ENCODE data around the gene PPP1R13L. TPM values are rescaled to one million over a fixed set of nuclear protein-coding genes. Genes with fewer than 3 reads are reported as not detected.
"Not testable (repeated sequence)": the region's sequence is repeated elsewhere in the genome, so short reads cannot be mapped to it uniquely, and the experiment has no call there.

PPP1R13L gene
- total RNA-seq, 4 donors from 2014 or later, result 5.5 to 15.5 (median 9.3) TPM

GRCh38 chr19:45408830-45409556 lies 4.1 kb upstream of the PPP1R13L start:
- peaks cover 12% of the 10 kb centered on the region for H3K27me3 ChIP-seq
- H3K27ac ChIP-seq, result no peak overlapping the region
- H3K36me3 ChIP-seq, result peaks cover 0 to 46% of the 10 kb centered on the region in 2 donors
- WGBS, 2 donors (ENCODE audit: low coverage in 1 of 2), result 67 to 75% methylated on average over 3 to 15 of the region's 15 CpGs
- peaks cover 0 to 38% (median 6%) of the 10 kb centered on the region in 3 donors for H3K4me1 ChIP-seq
- no peaks in the 10 kb centered on the region for H3K9me3 ChIP-seq
- no peak overlapping the region for H3K4me3 ChIP-seq
- TF ChIP-seq, protein P1, sequence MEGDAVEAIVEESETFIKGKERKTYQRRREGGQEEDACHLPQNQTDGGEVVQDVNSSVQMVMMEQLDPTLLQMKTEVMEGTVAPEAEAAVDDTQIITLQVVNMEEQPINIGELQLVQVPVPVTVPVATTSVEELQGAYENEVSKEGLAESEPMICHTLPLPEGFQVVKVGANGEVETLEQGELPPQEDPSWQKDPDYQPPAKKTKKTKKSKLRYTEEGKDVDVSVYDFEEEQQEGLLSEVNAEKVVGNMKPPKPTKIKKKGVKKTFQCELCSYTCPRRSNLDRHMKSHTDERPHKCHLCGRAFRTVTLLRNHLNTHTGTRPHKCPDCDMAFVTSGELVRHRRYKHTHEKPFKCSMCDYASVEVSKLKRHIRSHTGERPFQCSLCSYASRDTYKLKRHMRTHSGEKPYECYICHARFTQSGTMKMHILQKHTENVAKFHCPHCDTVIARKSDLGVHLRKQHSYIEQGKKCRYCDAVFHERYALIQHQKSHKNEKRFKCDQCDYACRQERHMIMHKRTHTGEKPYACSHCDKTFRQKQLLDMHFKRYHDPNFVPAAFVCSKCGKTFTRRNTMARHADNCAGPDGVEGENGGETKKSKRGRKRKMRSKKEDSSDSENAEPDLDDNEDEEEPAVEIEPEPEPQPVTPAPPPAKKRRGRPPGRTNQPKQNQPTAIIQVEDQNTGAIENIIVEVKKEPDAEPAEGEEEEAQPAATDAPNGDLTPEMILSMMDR (IDR thresholded peaks at IDR 0.05), result no peak
- TF ChIP-seq POLR2AphosphoS5 (IDR thresholded peaks at IDR 0.05), result no peak
- no peak for TF ChIP-seq POLR2A (IDR thresholded peaks at IDR 0.05)
- TF ChIP-seq EP300 (IDR thresholded peaks at IDR 0.05), result no peak
- ATAC-seq, result no peak

DNA sequence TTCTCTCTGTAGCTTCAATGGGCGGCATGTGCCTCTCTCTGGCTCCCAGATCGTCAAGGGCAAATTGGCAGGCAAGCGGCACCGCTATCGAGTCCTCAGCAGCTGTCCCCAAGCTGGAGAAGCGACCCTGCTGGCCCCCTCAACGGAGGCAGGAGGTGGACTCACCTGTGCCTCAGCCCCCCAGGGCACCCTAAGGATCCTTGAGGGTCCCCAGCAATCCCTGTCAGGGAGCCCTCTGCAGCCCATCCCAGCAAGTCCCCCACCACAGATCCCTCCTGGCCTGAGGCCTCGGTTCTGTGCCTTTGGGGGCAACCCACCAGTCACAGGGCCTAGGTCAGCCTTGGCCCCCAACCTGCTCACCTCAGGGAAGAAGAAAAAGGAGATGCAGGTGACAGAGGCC lies 3.3 kb upstream of the PPP1R13L start:
- H3K36me3 ChIP-seq, result peaks cover 0 to 37% of the 10 kb centered on the region in 2 donors
- peaks cover 0 to 46% (median 11%) of the 10 kb centered on the region in 3 donors for H3K4me1 ChIP-seq
- TF ChIP-seq POLR2AphosphoS5 (IDR thresholded peaks at IDR 0.05) (no peak), POLR2A (IDR thresholded peaks at IDR 0.05) (no peak), EP300 (IDR thresholded peaks at IDR 0.05) (no peak)
- no peak for ATAC-seq
- H3K27ac ChIP-seq, result no peak overlapping the region
- H3K27me3 ChIP-seq, result peaks cover 16% of the 10 kb centered on the region
- no peak overlapping the region for H3K4me3 ChIP-seq
- WGBS, 2 donors (ENCODE audit: low coverage in 1 of 2), result 80% methylated on average over 1 of the region's 8 CpGs; no CpG with 5 or more reads in 1 of the 2 donors
- H3K9me3 ChIP-seq, result no peaks in the 10 kb centered on the region

GRCh38 chr19:45407585-45407984 lies 2.7 kb upstream of the PPP1R13L start:
- ATAC-seq, H3K27ac ChIP-seq, H3K9me3 ChIP-seq, H3K4me3 ChIP-seq: not testable (repeated sequence)
- peaks cover 0 to 32% of the 10 kb centered on the region in 2 donors for H3K36me3 ChIP-seq
- H3K4me1 ChIP-seq, result peaks cover 0 to 51% (median 13%) of the 10 kb centered on the region in 3 donors
- H3K27me3 ChIP-seq, result peaks cover 19% of the 10 kb centered on the region
- WGBS, 2 donors (ENCODE audit: low coverage in 1 of 2), result 90 to 100% methylated on average over 1 to 2 of the region's 5 CpGs

DNA sequence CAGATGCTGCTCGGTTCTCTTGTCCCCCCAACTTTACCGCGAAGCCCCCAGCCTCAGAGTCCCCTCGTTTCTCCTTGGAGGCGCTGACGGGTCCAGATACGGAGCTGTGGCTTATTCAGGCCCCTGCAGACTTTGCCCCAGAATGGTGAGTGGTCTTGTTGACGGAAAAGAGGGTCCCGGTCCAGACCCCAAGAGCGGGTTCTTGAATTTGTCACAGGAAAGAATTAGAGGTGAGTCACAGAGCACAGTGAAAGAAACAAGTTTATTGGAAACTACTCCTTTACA lies 2.2 kb upstream of the PPP1R13L start:
- peaks cover 0 to 57% (median 15%) of the 10 kb centered on the region in 3 donors for H3K4me1 ChIP-seq
- peaks cover 0 to 27% of the 10 kb centered on the region in 2 donors for H3K36me3 ChIP-seq
- H3K4me3 ChIP-seq, result peak overlapping the region; percentile 62 to 77
- TF ChIP-seq POLR2AphosphoS5 (IDR thresholded peaks at IDR 0.05) (no peak), EP300 (IDR thresholded peaks at IDR 0.05) (no peak), POLR2A (IDR thresholded peaks at IDR 0.05) (no peak)
- TF ChIP-seq, protein P1 (IDR thresholded peaks at IDR 0.05), result no peak
- ATAC-seq, result no peak
- H3K27me3 ChIP-seq, result peaks cover 23% of the 10 kb centered on the region
- H3K9me3 ChIP-seq, result no peaks in the 10 kb centered on the region
- H3K27ac ChIP-seq, result peak overlapping the region in 1 of 4 donors; percentile 92
- WGBS, 2 donors (ENCODE audit: low coverage in 1 of 2), result 0 to 3% methylated on average over 1 to 7 of the region's 10 CpGs

- Histone ChIP-seq H3K27ac (peak within 1 kb of the TSS; percentile 69 to 97 (median 93)), H3K4me3 (peak within 1 kb of the TSS; percentile 62 to 77), H3K27me3 (peaks cover 23% of the 10 kb centered on the region), H3K36me3 (peaks cover 0 to 23% of the 10 kb centered on the region in 2 donors), H3K4me1 (peaks cover 0 to 57% (median 15%) of the 10 kb centered on the region in 3 donors), H3K9me3 (no peaks in the 10 kb centered on the region)
- WGBS, 2 donors (ENCODE audit: low coverage in 1 of 2), result 0 to 5% methylated on average over 8 to 16 of the region's 51 CpGs
- peak; percentile 78 for ATAC-seq
- TF ChIP-seq POLR2AphosphoS5 (IDR thresholded peaks at IDR 0.05) (no peak), POLR2A (IDR thresholded peaks at IDR 0.05) (no peak), EP300 (IDR thresholded peaks at IDR 0.05) (no peak)
- TF ChIP-seq, protein P1 (IDR thresholded peaks at IDR 0.05), result no peak
Observed at GRCh38 chr19:45406226-45407090, 1.6 kb upstream of the PPP1R13L start, which contains the start of gene POLR1G. TSS of gene POLR1G (plus strand) at chr19:45406644. CDS start at chr19:45406697, 53 bp downstream.

Data from gastroesophageal sphincter (tissue), 4 donors.